ENCODE data around the gene WDR64.

WDR64 gene

DNA sequence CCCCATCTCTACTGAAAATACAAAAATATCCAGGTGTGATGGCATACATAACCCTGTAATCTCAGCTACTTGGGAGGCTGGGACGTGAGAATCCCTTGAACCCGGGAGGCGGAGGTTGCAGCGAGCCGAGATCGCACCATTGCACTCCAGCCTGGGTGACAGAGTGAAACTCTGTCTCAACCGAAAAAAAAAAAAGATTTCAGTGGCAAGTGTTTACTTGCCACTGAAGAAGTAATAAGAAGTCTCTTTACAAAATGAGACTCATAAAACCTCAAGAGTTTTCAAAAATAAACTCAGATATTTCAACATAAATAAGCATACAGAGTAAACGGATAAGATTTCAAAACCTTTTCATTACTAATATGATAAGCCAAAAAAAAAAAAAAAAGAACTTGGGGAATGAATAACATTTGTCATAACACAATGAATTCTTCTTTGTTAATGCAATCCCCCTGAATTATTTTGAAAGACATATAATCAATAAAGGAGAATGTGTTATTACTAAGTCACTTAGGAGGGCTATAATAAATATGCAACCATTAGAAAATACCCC is 161.8 kb downstream of the WDR64 start:
- H3K4me3 ChIP-seq (ENCODE audit: low read depth, low read length): no peak overlapping the region
- no peak for DNase-seq (ENCODE audit: low read depth)
- TF ChIP-seq MYC (IDR thresholded peaks at IDR 0.05; ENCODE audit: low read depth, low read length): no peak
- TF ChIP-seq, protein P1, sequence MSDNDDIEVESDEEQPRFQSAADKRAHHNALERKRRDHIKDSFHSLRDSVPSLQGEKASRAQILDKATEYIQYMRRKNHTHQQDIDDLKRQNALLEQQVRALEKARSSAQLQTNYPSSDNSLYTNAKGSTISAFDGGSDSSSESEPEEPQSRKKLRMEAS (IDR thresholded peaks at IDR 0.05; ENCODE audit: low read depth, low read length): no peak
- TF ChIP-seq, protein P2, sequence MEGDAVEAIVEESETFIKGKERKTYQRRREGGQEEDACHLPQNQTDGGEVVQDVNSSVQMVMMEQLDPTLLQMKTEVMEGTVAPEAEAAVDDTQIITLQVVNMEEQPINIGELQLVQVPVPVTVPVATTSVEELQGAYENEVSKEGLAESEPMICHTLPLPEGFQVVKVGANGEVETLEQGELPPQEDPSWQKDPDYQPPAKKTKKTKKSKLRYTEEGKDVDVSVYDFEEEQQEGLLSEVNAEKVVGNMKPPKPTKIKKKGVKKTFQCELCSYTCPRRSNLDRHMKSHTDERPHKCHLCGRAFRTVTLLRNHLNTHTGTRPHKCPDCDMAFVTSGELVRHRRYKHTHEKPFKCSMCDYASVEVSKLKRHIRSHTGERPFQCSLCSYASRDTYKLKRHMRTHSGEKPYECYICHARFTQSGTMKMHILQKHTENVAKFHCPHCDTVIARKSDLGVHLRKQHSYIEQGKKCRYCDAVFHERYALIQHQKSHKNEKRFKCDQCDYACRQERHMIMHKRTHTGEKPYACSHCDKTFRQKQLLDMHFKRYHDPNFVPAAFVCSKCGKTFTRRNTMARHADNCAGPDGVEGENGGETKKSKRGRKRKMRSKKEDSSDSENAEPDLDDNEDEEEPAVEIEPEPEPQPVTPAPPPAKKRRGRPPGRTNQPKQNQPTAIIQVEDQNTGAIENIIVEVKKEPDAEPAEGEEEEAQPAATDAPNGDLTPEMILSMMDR (IDR thresholded peaks at IDR 0.05; ENCODE audit: low read depth, low read length): no peak
- no peak for TF ChIP-seq POLR2A (IDR thresholded peaks at IDR 0.05; ENCODE audit: extremely low read depth, insufficient read length)

DNA sequence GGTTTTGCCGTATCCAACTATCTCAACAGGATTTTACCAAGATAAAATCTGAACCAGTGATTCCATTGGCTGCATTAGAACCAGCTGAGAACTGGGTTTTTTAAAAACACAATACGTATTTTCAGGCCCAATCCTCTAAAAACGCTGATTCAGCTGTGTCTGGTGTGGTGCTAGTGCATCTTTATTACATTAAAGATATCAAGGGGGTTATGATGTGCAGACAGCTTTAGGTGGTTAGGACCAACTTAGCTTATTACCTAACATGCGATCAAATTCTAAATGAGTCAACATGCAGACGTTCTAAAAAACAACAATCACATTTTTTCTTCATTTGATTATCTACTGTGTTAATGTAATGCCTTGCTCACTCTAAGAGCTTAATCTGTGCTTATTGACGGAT is 163.9 kb downstream of the WDR64 start:
- TF ChIP-seq, protein P1 (IDR thresholded peaks at IDR 0.05; ENCODE audit: low read depth, low read length): no peak
- TF ChIP-seq, protein P2 (IDR thresholded peaks at IDR 0.05; ENCODE audit: low read depth, low read length): no peak
- TF ChIP-seq POLR2A (IDR thresholded peaks at IDR 0.05; ENCODE audit: extremely low read depth, insufficient read length): no peak
- TF ChIP-seq MYC (IDR thresholded peaks at IDR 0.05; ENCODE audit: low read depth, low read length): no peak
- DNase-seq (ENCODE audit: low read depth): no peak
- no peak overlapping the region for H3K4me3 ChIP-seq (ENCODE audit: low read depth, low read length)

DNA sequence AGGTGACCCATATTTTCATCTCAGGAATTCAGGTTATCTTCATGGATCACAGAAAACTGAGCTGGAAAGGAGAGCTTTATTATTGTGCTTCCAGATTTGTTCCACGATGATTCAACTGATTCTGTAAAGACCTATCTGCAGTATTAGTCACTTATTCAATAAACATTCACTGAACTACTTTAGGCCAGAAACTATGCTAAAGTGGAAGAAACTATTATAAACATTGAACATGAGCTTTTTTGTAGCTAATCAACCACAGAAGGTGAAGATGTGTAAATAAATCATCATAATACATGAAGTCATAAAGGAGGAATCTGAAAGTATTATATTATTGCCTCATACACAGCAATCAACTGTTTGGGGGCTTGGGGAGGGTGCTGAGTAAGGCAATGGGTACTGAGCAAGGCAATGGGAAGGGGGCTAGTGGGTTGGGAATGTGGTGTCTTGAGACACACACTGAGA is 165.3 kb downstream of the WDR64 start:
- TF ChIP-seq MYC (IDR thresholded peaks at IDR 0.05; ENCODE audit: low read depth, low read length): no peak
- TF ChIP-seq POLR2A (IDR thresholded peaks at IDR 0.05; ENCODE audit: extremely low read depth, insufficient read length): no peak
- TF ChIP-seq, protein P2 (IDR thresholded peaks at IDR 0.05; ENCODE audit: low read depth, low read length): no peak
- no peak overlapping the region for H3K4me3 ChIP-seq (ENCODE audit: low read depth, low read length)
- no peak for DNase-seq (ENCODE audit: low read depth)

DNA sequence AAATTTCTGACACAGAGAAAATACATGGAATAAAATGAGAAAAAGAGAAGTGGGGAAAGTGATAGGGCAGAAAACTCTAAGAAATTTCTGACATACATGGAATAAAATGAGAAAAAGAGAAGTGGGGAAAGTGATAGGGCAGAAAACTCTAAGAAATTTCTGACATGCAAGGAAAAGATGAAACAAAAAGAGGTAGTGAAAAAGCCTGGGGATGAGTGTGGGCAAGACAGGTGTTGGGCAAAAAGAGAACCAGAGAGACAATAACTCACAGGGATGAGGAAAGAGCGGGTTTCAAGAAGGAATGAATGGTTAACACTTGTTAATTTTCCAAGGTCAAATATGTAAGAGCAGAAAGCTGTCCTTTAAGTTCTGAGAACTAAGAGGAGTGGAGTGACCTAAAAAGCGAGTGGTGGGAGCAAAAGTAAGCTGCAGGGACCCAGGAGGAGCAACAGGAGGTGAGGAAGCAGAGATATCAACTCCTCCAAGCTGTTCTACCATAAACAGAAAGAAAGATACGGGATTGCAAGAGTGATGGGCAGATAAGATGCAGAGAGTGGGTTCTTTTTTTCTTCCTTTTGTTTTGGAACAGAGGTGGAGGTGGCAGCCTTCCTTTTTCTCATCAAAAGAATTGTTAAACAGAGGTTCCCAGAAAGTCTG is 166.0 kb downstream of the WDR64 start:
- TF ChIP-seq, protein P1 (IDR thresholded peaks at IDR 0.05; ENCODE audit: low read depth, low read length): no peak
- TF ChIP-seq, protein P2 (IDR thresholded peaks at IDR 0.05; ENCODE audit: low read depth, low read length): no peak
- TF ChIP-seq MYC (IDR thresholded peaks at IDR 0.05; ENCODE audit: low read depth, low read length) (no peak), POLR2A (IDR thresholded peaks at IDR 0.05; ENCODE audit: extremely low read depth, insufficient read length) (no peak)
- DNase-seq (ENCODE audit: low read depth): no peak
- no peak overlapping the region for H3K4me3 ChIP-seq (ENCODE audit: low read depth, low read length)

DNA sequence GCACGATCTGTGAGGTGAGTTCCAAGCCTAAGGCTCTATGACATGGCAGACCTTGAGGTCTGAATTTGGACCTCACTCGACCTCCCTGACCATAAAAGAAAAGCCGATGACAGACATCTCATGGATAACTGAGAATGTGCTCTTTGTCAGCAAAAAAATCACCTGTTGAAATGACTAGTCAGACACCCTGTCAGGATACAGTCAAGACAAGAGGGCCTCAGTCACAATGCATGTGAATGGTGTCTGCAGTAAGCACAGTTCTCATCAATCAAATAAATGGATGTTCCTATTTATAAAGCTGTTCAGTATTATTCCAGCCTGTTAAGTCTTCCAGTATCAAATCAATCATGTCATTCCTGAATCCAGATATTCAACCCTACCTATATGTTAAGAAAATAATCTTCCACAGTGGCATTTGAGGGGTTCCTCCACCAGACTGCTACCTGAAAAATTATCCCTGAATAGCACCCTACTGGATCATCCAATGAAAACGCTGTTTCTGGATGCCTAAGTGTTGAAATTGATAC is 167.3 kb downstream of the WDR64 start:
- DNase-seq (ENCODE audit: low read depth): no peak
- TF ChIP-seq, protein P1 (IDR thresholded peaks at IDR 0.05; ENCODE audit: low read depth, low read length): no peak
- no peak for TF ChIP-seq MYC (IDR thresholded peaks at IDR 0.05; ENCODE audit: low read depth, low read length)
- TF ChIP-seq, protein P2 (IDR thresholded peaks at IDR 0.05; ENCODE audit: low read depth, low read length): no peak
- no peak for TF ChIP-seq POLR2A (IDR thresholded peaks at IDR 0.05; ENCODE audit: extremely low read depth, insufficient read length)
- no peak overlapping the region for H3K4me3 ChIP-seq (ENCODE audit: low read depth, low read length)

All from NB4 (cell line).